ENCODE measurements around the gene YKT6.

YKT6 gene

DNA sequence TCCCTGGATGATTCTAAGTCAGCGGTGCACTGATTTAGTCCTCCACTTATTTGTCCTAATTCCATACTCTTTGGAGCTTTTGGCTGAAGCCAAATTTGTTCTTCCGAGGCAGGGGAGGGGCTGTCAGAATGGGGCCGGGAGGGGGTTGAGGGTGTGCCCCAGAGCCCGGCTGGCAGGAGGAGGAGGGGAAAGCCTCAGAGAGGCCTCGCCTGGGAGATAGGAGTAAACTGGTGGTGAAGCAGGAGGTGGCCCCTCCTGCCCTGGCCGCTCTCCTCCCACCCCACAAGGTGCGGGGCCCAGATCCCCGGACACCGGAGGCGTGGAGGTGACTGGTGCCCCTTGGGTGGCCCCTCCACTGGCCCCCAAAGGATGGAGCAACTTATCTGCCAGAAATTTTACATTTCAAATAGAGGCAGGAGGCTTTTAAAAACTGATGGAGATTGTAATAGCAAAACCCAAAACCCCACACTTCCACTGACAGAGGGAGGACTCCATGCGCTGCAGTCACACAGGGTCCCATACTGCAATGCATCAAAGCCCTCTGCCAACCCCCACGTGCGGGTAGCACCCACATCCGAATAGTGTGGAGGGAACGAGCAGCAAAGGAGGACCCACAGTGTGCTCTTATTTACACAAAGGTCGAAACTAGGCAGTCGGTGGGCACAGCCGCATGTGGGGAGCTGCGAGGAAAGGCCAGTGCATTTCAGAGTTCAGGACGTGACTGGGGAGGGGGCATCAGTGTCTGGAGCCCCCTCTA, 62.7 kb downstream of the YKT6 start:
- no peak for DNase-seq
